ENCODE results near the gene ZNF507. TPM values are rescaled to one million over a fixed set of nuclear protein-coding genes. Genes with fewer than 3 reads are reported as not detected.

The ZNF507 gene
- total RNA-seq, 1 experiment from 2014 or later, result 26.5 TPM

DNA sequence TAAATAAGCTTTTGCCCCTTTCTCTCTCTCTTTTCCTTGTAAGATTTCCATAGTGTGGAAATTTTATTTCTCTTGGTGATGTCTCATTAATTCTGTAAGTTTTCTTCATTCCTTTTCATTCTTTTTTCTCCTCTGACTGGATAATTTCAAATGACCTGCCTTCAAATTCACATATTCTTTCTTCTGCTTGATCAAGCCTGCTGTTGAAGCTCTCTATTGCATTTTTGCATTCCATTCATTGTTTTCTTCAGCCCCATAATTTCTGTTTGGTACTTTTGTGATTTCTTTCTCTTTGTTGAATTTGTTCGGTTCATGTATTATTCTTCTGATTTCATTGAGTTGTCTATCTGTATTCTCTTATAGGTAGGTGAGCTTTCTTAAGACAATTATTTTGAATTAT lies 42.2 kb upstream of the ZNF507 start:
- H3F3A ChIP-seq (ENCODE audit: insufficient read depth, low read depth), result no peaks in the 10 kb centered on the region
- no peak overlapping the region for H2AFZ ChIP-seq
- no peaks in the 10 kb centered on the region for H3K36me3 ChIP-seq (ENCODE audit: low read depth)
- BruUV-seq (replicated peaks), result no TSS peak
- H3K9me3 ChIP-seq (ENCODE audit: insufficient read depth, low read depth), result peaks cover 8% of the 10 kb centered on the region; the same call in 1 of the 2 replicates
- POLR2A ChIA-PET (ENCODE audit: unreplicated experiment), result no interaction called here
- no peaks in the 10 kb centered on the region for H4K20me1 ChIP-seq (ENCODE audit: insufficient read depth)
- H3K27me3 ChIP-seq (ENCODE audit: insufficient read depth, low read depth), result peaks cover 24% of the 10 kb centered on the region
- no peak for DNase-seq
- H3K4me2 ChIP-seq, result no peak overlapping the region
- H3K79me2 ChIP-seq (ENCODE audit: low read depth), result no peaks in the 10 kb centered on the region
- intact Hi-C loops (cut with micrococcal nuclease; ENCODE audit: unreplicated experiment), result no loop called here
- no peak overlapping the region for H3K27ac ChIP-seq
- H3K9me2 ChIP-seq (ENCODE audit: insufficient read depth), result no peaks in the 10 kb centered on the region
- TF ChIP-seq CTCF (conservative IDR thresholded peaks at IDR 0.05) (no peak), EZH2 (IDR thresholded peaks at IDR 0.05; ENCODE audit: low read depth) (no peak)
- H3K4me3 ChIP-seq, result no peak overlapping the region
- H3K4me1 ChIP-seq (replicated peaks; ENCODE audit: insufficient read depth), result no peaks in the 10 kb centered on the region
- CTCF ChIA-PET, result no interaction called here

- no peak overlapping the region for H3K4me3 ChIP-seq
- DNase-seq, result no peak
- CTCF ChIA-PET, result no interaction called here
- intact Hi-C loops (cut with micrococcal nuclease; ENCODE audit: unreplicated experiment), result no loop called here
- no peaks in the 10 kb centered on the region for H4K20me1 ChIP-seq (ENCODE audit: insufficient read depth)
- H3F3A ChIP-seq (ENCODE audit: insufficient read depth, low read depth), result no peaks in the 10 kb centered on the region
- no TSS peak for BruUV-seq (replicated peaks)
- no peak overlapping the region for H2AFZ ChIP-seq
- H3K79me2 ChIP-seq (ENCODE audit: low read depth), result no peaks in the 10 kb centered on the region
- no peak overlapping the region for H3K27ac ChIP-seq
- POLR2A ChIA-PET (ENCODE audit: unreplicated experiment), result no interaction called here
- no peak overlapping the region for H3K4me2 ChIP-seq
- H3K36me3 ChIP-seq (ENCODE audit: low read depth), result no peaks in the 10 kb centered on the region
- no peaks in the 10 kb centered on the region for H3K9me3 ChIP-seq (ENCODE audit: insufficient read depth, low read depth)
- peaks cover 59% of the 10 kb centered on the region for H3K27me3 ChIP-seq (ENCODE audit: insufficient read depth, low read depth)
- H3K4me1 ChIP-seq (replicated peaks; ENCODE audit: insufficient read depth), result no peaks in the 10 kb centered on the region
- no peaks in the 10 kb centered on the region for H3K9me2 ChIP-seq (ENCODE audit: insufficient read depth)
- TF ChIP-seq CTCF (conservative IDR thresholded peaks at IDR 0.05) (no peak), EZH2 (IDR thresholded peaks at IDR 0.05; ENCODE audit: low read depth) (no peak)
Measured at GRCh38 chr19:32307591-32307990, 37.8 kb upstream of the ZNF507 start.

DNA sequence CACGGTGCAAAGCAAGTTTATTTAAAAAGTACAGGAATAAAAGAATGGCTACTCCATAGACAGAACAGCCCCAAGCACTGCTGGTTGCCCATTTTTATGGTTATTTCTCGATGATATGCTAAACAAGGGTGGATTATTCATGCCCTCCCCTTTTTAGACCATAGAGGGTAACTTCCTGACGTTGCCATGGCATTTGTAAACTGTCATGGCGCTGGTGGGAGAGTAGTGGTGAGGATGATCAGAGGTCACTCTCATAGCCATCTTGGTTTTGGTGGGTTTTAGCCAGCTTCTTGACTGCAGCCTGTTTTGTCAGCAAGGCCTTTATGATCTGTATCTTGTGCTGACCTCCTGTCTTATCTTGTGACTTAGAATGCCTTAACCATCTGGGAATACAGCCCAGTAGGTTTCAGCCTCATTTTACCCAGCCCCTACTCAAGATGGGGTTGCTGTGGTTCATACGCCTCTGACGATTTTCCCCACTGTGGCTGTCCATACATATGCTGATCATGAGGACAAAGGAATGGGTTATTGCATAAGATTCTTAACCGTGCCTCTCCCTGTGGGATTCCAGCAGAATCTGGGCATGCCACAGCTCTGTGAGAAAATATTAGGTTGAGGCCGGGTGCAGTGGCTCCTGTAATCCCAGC lies 36.9 kb upstream of the ZNF507 start:
- Histone ChIP-seq H3K4me3 (no peak overlapping the region), H3K36me3 (ENCODE audit: low read depth) (no peaks in the 10 kb centered on the region), H3K27ac (no peak overlapping the region), H3K4me1 (replicated peaks; ENCODE audit: insufficient read depth) (no peaks in the 10 kb centered on the region), H2AFZ (no peak overlapping the region), H4K20me1 (ENCODE audit: insufficient read depth) (no peaks in the 10 kb centered on the region), H3K9me3 (ENCODE audit: insufficient read depth, low read depth) (no peaks in the 10 kb centered on the region), H3K9me2 (ENCODE audit: insufficient read depth) (no peaks in the 10 kb centered on the region), H3K79me2 (ENCODE audit: low read depth) (no peaks in the 10 kb centered on the region), H3K4me2 (no peak overlapping the region), H3F3A (ENCODE audit: insufficient read depth, low read depth) (no peaks in the 10 kb centered on the region), H3K27me3 (ENCODE audit: insufficient read depth, low read depth) (peaks cover 67% of the 10 kb centered on the region)
- no peak for DNase-seq
- TF ChIP-seq EZH2 (IDR thresholded peaks at IDR 0.05; ENCODE audit: low read depth) (no peak), CTCF (conservative IDR thresholded peaks at IDR 0.05) (no peak)
- ChIA-PET POLR2A (ENCODE audit: unreplicated experiment) (no interaction called here), CTCF (no interaction called here)
- BruUV-seq (replicated peaks), result no TSS peak
- intact Hi-C loops (cut with micrococcal nuclease; ENCODE audit: unreplicated experiment), result no loop called here
